Activated CD8-positive, alpha-beta memory T cell treated with anti-CD3 and anti-CD28 coated beads for 24 hours (primary cell): ENCODE measurements around the gene ARHGEF12.

Experiments used
- DNase-seq: peaks from one replicate; pipeline ENCODE4 v3.0.0-alpha.2; 2020

Gene ARHGEF12

GRCh38 chr11:120521176-120521575 is 185.0 kb downstream of the ARHGEF12 start:
- no peak for DNase-seq

DNA sequence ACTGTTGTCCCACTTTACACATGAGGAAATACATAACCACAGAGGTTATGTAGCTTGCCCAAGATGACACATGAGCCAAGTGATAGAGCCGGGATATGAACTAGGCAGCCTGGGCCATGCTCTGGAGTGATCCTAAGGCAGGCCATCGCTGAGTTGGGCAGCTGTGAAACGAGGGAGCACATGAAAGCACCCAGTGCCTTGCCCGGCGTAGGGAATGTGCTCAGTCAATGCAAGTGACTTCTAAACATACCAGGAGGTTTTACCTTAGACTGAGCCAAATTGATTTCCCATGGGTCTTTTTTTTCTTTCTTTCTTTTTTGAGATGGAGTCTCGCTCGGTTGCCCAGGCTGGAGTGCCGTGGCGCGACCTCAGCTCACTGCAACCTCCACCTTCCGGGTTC is 185.8 kb downstream of the ARHGEF12 start:
- no peak for DNase-seq

DNA sequence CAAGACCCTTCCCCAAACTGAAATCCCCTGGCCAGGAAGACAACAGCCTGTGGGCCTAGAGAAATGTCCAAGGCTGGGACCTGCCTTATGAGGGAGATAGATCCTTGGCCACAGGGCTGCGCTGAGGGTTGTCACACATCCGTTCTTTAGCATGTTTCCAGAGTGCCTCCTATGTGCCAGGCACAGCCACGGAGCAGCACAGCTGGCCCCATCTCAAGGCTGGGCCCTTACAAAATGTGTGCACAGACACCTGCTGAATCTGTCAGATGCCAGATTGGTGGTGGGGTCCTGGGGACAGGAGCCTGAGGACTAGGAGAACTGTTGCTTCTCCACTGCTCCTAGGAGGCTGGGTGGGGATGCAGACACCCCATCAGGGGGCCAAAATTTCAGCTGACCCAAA is 186.5 kb downstream of the ARHGEF12 start:
- no peak for DNase-seq

DNA sequence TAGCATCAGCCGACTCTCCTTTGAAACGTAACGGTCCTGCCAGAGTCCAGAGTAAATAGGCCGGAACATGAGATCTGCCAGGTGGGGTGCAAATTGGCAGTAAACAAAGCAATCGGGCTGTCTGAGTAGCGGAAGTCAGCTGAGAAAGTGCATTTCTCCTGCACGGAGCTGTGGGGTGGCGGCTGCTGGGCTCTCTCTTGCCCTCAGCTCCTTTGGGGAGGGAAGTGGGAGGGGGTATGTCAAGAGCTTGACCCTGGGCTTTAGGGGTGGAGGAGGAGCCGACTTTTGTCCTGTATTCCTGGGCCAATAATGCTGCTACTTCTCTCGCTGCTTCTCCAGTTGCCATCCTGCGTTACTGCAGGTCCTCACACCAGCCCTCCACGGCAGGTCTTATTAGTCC is 187.0 kb downstream of the ARHGEF12 start:
- DNase-seq: no peak

DNA sequence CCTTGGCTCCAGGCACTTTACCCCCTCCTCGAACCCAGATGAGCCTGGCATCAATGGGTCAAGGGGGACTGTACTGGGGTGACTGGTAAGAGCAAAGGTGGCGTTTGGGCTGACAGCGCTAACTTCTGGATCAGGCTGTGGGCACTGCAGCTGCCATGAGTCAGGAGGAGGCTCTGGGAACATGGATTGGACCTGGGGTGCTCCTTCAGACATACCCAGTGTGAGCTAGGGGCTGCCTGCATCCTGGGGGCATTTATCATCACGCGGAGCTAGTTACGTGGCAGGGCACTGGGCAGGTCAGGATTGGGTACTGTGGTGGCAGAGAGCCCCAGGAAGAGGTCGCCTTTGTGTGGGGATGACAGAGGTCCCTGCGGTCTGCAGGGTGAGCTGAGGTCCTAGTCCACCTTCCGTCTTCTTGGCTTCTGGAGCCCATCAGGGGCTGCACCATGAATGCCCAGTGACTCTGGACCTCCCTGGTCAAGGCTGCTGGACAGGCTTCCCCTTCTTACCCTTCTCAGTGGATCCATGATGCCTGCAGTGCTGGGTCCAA is 188.4 kb downstream of the ARHGEF12 start:
- DNase-seq: no peak

GRCh38 chr11:120525261-120526171 is 189.3 kb downstream of the ARHGEF12 start:
- DNase-seq: no peak

DNA sequence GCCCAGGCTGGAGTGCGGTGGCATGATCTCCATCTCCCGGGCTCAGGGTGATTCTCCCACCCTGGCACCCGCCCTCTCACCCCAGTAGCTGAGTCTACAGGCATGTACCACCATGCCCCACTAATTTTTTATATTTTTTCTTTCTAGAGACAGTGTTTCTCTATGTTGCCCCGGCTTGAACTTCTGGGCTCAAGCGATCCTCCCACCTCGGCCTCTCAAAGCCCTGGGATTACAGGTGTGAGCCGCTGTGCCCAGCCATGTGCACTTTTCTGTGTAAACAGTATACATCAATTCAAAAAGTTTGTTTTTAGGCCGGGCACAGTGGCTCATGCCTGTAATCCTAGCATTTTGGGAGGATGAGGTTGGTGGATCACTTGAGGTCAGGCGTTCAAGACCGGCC is 190.0 kb downstream of the ARHGEF12 start:
- no peak for DNase-seq

DNA sequence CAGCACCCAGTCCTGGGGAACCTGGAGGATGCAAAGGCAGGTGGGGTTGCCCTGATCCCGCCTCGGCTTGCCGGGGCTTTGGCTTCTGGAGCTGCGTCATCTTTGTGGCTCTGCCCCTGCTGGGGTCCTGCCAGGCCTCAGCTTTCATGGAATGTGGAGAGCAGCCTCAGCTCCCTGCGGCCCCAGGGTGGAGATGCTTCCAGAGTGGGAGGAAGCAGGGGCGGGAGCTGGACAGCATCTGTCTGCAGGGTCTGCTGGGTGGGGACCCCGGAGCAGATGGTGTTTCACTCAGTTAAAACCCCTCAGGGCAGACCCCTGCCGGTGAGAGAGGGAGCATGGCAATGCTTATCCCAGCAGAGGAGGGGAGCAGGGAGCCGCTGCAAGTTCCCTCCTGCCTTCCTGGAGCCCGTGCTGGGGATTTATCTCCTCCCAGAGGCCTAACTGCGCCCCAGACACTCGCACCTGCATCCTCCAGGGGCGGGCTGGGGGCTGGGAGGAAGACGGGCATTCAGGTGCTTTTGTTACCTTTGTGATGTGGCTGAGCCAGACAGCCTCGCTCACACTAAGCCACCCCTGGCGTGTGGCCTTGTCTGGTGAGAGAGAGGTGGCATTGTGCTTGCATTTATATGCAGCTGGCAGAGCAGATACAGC is 191.0 kb downstream of the ARHGEF12 start:
- no peak for DNase-seq

GRCh38 chr11:120528749-120529148 is 192.5 kb downstream of the ARHGEF12 start:
- DNase-seq: no peak

GRCh38 chr11:120529214-120529613 is 193.0 kb downstream of the ARHGEF12 start:
- no peak for DNase-seq

- no peak for DNase-seq
Measured at GRCh38 chr11:120529911-120530310, 193.7 kb downstream of the ARHGEF12 start.

DNA sequence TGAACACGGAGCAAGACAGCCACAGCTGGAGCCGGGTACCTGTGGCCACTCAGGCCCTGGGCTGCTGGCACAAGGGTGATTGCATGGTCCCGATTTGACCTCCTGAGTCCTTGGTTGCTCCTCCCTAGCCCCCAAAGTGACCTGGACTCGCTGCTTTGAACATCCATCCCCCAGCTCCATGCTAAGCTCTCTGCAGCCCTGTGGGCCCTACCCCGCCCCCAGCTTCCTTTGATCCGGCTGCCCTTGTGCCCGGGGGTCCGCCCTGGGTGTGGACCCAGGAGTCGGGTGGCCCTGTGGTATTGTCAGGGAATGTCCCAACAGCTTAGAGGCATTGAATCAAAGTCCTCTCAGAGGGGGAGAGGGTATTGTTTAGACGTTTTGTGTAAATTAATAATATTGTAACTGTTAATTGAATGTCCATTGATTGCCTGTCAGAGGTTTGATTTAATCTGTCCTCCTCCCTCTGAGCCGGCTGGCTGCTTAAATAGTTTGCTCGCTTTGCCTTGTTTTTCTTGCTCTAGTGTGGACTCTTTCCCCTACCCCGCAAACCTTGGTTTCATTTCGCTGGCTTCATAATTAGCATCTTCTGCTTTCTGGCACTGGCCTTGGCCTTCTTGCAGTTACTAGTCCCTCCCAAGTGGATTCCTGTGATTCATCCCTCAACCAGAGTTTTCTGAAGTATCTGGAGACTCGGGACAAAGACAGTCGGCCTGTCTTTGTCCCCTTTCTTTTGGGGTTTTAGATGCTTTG is 196.0 kb downstream of the ARHGEF12 start:
- DNase-seq: no peak

GRCh38 chr11:120532832-120533196 is 196.6 kb downstream of the ARHGEF12 start:
- no peak for DNase-seq

DNA sequence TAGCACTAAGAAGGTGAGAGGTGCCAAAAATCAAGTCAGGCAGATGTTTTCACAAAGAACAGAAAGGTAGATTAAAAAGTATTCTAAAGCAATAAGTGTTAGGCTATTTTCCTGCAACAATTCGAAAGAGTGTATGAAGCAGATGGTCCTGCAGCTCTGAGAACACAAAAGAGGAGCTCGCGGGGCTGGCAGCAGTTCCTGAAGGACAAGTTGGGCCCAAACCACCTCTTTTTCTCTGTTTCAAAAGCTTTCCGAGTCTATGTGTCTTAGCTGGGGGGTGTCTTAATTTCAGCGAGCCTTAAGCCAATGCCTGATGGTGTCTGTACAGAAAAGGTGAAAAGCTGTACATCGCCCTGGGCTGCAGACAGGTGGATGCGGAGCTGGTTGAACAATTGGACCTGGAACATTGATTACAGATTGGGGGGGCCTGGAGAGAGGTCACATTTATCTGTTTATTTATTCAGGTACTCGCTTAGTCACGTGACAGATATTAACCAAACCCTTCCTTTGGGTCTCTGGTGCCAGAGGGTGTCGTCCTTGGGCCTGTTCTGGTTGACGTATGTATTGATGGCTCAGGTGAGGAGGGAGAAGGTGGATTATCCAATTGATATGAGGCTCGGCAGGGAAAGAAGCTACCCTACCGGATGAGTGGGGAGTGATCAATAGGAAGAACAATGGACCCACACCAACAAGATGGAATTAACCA is 200.0 kb downstream of the ARHGEF12 start:
- no peak for DNase-seq

- DNase-seq: no peak
Measured at GRCh38 chr11:120536797-120537169, 200.6 kb downstream of the ARHGEF12 start.

GRCh38 chr11:120537996-120538395 is 201.8 kb downstream of the ARHGEF12 start:
- DNase-seq: no peak

DNA sequence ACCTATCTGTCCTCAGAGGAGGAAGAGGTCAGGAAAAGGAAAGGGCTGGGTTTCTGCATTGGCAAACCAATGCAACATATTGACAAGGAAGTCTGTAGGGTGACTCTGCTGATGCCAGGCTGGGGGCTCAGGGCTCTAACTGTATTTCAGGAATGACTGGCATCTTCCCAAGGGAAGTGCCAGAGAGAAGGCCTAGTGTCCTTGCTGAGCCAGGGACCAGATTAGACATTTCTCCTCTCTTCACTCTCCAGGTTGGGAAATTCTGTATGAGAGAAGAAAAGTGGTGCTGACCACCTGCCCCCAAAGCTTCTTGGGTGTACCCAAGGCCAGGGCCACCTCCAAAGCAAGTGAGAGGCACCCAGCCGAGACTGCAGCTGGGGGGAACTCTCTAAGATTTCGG is 202.5 kb downstream of the ARHGEF12 start:
- no peak for DNase-seq
